Skeletal muscle tissue (tissue), 4 donors: ENCODE measurements around the gene TRIM44. TPM values are rescaled to one million over a fixed set of nuclear protein-coding genes. Genes with fewer than 3 reads are reported as not detected.
A peak's percentile ranks its signal among the peaks of the same experiment; 100 is the strongest.

Experiments
- H3K27ac ChIP-seq: one replicate; pipeline ENCODE4 v1.7.0; 2013; ENCODE audit warnings: mild to moderate bottlenecking, low read depth, low read length, inconsistent platforms
- H3K27me3 ChIP-seq, 3 donors: one replicate each; pipeline ENCODE4 v1.7.0; 2013; ENCODE audit warnings: low read length in 3 of 3; ENCODE audit not compliant: control insufficient read depth in 3 of 3, insufficient read depth in 3 of 3
- H3K36me3 ChIP-seq, 3 donors: one replicate each; pipeline ENCODE4 v1.7.0; 2013; ENCODE audit warnings: low read length in 3 of 3; ENCODE audit not compliant: control insufficient read depth in 3 of 3, insufficient read depth in 3 of 3
- H3K4me1 ChIP-seq, 3 donors: one replicate each; pipeline ENCODE4 v1.7.0; 2013; ENCODE audit warnings: low read length in 3 of 3, mild to moderate bottlenecking in 3 of 3; ENCODE audit not compliant: control insufficient read depth in 3 of 3, insufficient read depth in 3 of 3
- H3K4me3 ChIP-seq, 3 donors: one replicate each; pipeline ENCODE4 v1.7.0; 2013; ENCODE audit warnings: low read length in 3 of 3
- H3K9ac ChIP-seq, 3 donors: one replicate each; pipeline ENCODE4 v1.7.0; 2013; ENCODE audit warnings: low read length in 3 of 3, mild to moderate bottlenecking in 3 of 3, moderate library complexity in 2 of 3, low read depth in 1 of 3
- H3K9me3 ChIP-seq, 3 donors: one replicate each; pipeline ENCODE4 v1.7.0; 2013; ENCODE audit warnings: low read length in 3 of 3; ENCODE audit not compliant: control insufficient read depth in 3 of 3
- total RNA-seq: library from RNA; depleted of rRNA; stranded (reverse); fragments of >200 nt; gene quantifications from one replicate; pipeline ENCODE4 v1.2.3, GENCODE V29; 2014
- donor health status: Osteomylitis.

The TRIM44 gene
- total RNA-seq, 1 donor from 2014 or later = 11.5 TPM

GRCh38 chr11:35681163-35681767 is 18.7 kb downstream of the TRIM44 start:
- Histone ChIP-seq H3K9me3 (no peaks in the 10 kb centered on the region), H3K9ac (no peak overlapping the region), H3K4me3 (no peak overlapping the region), H3K27ac (no peak overlapping the region), H3K4me1 (peaks cover 17 to 22% (median 18%) of the 10 kb centered on the region in 3 donors), H3K27me3 (no peaks in the 10 kb centered on the region), H3K36me3 (peaks cover 0 to 9% (median 4%) of the 10 kb centered on the region in 3 donors)

GRCh38 chr11:35682230-35683173 is 19.9 kb downstream of the TRIM44 start:
- H3K4me1 ChIP-seq = peaks cover 14 to 17% (median 15%) of the 10 kb centered on the region in 3 donors
- peak overlapping the region; percentile 16 to 32 (median 24) for H3K4me3 ChIP-seq
- peak overlapping the region; percentile 45 for H3K27ac ChIP-seq

GRCh38 chr11:35683728-35684339 is 21.3 kb downstream of the TRIM44 start:
- H3K27ac ChIP-seq = no peak overlapping the region
- no peak overlapping the region for H3K9ac ChIP-seq
- no peak overlapping the region for H3K4me3 ChIP-seq
- H3K9me3 ChIP-seq = no peaks in the 10 kb centered on the region
- H3K36me3 ChIP-seq = peaks cover 0 to 19% (median 7%) of the 10 kb centered on the region in 3 donors
- H3K4me1 ChIP-seq = peaks cover 14 to 17% (median 15%) of the 10 kb centered on the region in 3 donors
- no peaks in the 10 kb centered on the region for H3K27me3 ChIP-seq

More at GRCh38 chr11:35682230-35683173, 19.9 kb downstream of the TRIM44 start:
- H3K9me3 ChIP-seq = no peaks in the 10 kb centered on the region
- H3K27me3 ChIP-seq = no peaks in the 10 kb centered on the region
- H3K36me3 ChIP-seq = peaks cover 0 to 18% (median 7%) of the 10 kb centered on the region in 3 donors
- H3K9ac ChIP-seq = peak overlapping the region in 2 of 3 donors; percentile 45 to 50

- H3K27ac ChIP-seq = no peak overlapping the region
- H3K36me3 ChIP-seq = peaks cover 0 to 21% (median 7%) of the 10 kb centered on the region in 3 donors
- no peak overlapping the region for H3K4me3 ChIP-seq
- no peaks in the 10 kb centered on the region for H3K9me3 ChIP-seq
- H3K27me3 ChIP-seq = no peaks in the 10 kb centered on the region
- peaks cover 0 to 8% (median 5%) of the 10 kb centered on the region in 3 donors for H3K4me1 ChIP-seq
- H3K9ac ChIP-seq = no peak overlapping the region
These were observed 25.4 kb downstream of the TRIM44 start for GRCh38 chr11:35688023-35688422.

GRCh38 chr11:35689081-35689996 is 26.8 kb downstream of the TRIM44 start:
- H3K9me3 ChIP-seq = no peaks in the 10 kb centered on the region
- no peak overlapping the region for H3K27ac ChIP-seq
- H3K4me3 ChIP-seq = no peak overlapping the region
- H3K9ac ChIP-seq = no peak overlapping the region
- peaks cover 0 to 4% (median 0%) of the 10 kb centered on the region in 3 donors for H3K4me1 ChIP-seq
- peaks cover 0 to 21% (median 7%) of the 10 kb centered on the region in 3 donors for H3K36me3 ChIP-seq
- no peaks in the 10 kb centered on the region for H3K27me3 ChIP-seq

GRCh38 chr11:35702126-35702525 is 39.6 kb downstream of the TRIM44 start:
- Histone ChIP-seq H3K9ac (no peak overlapping the region), H3K36me3 (no peaks in the 10 kb centered on the region), H3K4me1 (no peaks in the 10 kb centered on the region), H3K27ac (no peak overlapping the region), H3K9me3 (no peaks in the 10 kb centered on the region), H3K4me3 (no peak overlapping the region), H3K27me3 (no peaks in the 10 kb centered on the region)

GRCh38 chr11:35709376-35709775 is 46.8 kb downstream of the TRIM44 start:
- no peaks in the 10 kb centered on the region for H3K9me3 ChIP-seq
- H3K27ac ChIP-seq = no peak overlapping the region
- H3K4me1 ChIP-seq = no peaks in the 10 kb centered on the region
- H3K9ac ChIP-seq = no peak overlapping the region
- H3K4me3 ChIP-seq = no peak overlapping the region
- no peaks in the 10 kb centered on the region for H3K36me3 ChIP-seq
- H3K27me3 ChIP-seq = no peaks in the 10 kb centered on the region

- Histone ChIP-seq H3K36me3 (no peaks in the 10 kb centered on the region), H3K4me3 (no peak overlapping the region), H3K9me3 (no peaks in the 10 kb centered on the region), H3K27me3 (no peaks in the 10 kb centered on the region), H3K4me1 (peaks cover 0 to 3% (median 0%) of the 10 kb centered on the region in 3 donors), H3K27ac (no peak overlapping the region), H3K9ac (no peak overlapping the region)
These were observed 48.8 kb downstream of the TRIM44 start for GRCh38 chr11:35711173-35711910.

GRCh38 chr11:35711924-35712323 is 49.3 kb downstream of the TRIM44 start:
- no peaks in the 10 kb centered on the region for H3K36me3 ChIP-seq
- H3K27ac ChIP-seq = no peak overlapping the region
- no peak overlapping the region for H3K4me3 ChIP-seq
- no peaks in the 10 kb centered on the region for H3K9me3 ChIP-seq
- peaks cover 0 to 3% (median 0%) of the 10 kb centered on the region in 3 donors for H3K4me1 ChIP-seq
- no peaks in the 10 kb centered on the region for H3K27me3 ChIP-seq
- H3K9ac ChIP-seq = no peak overlapping the region
